M059J (cell line): Measurements from ENCODE around the gene LSM12. TPM values are rescaled to one million over a fixed set of nuclear protein-coding genes. Genes with fewer than 3 reads are reported as not detected.
A peak's percentile ranks its signal among the peaks of the same experiment; 100 is the strongest.
"Not testable (repeated sequence)": the region's sequence is repeated elsewhere in the genome, so short reads cannot be mapped to it uniquely, and the experiment has no call there.

Source experiments
- DNase-seq: peaks from one replicate; pipeline ENCODE4 v3.0.0-alpha.2; 2012; ENCODE audit warnings: low read depth
- total RNA-seq: library from RNA; depleted of rRNA; stranded (reverse); fragments of >200 nt; shearing (Covaris generic); gene quantifications from 2 replicates; pipeline ENCODE4 v1.2.3, GENCODE V29; 2014

The LSM12 gene
- total RNA-seq, 1 experiment from 2014 or later, result 121 TPM

- peak; percentile 13 for DNase-seq
These were observed 22.4 kb downstream of the LSM12 start for GRCh38 chr17:44044071-44044470.

GRCh38 chr17:44043272-44043696, 23.2 kb downstream of the LSM12 start:
- DNase-seq, result no peak

- no peak for DNase-seq
These were observed 26.4 kb downstream of the LSM12 start for GRCh38 chr17:44039829-44040635.

- no peak for DNase-seq
These were observed 27.9 kb downstream of the LSM12 start for GRCh38 chr17:44038604-44039011.

GRCh38 chr17:44037471-44037870, 29.0 kb downstream of the LSM12 start:
- DNase-seq, result no peak

- DNase-seq, result not testable (repeated sequence)
These were observed 31.8 kb downstream of the LSM12 start for GRCh38 chr17:44034688-44035087.

GRCh38 chr17:44033861-44034408, 32.5 kb downstream of the LSM12 start:
- no peak for DNase-seq

GRCh38 chr17:44030482-44030881, 36.0 kb downstream of the LSM12 start:
- no peak for DNase-seq

GRCh38 chr17:44029736-44030135, 36.7 kb downstream of the LSM12 start:
- DNase-seq, result no peak

GRCh38 chr17:44024853-44025252, 41.6 kb downstream of the LSM12 start:
- no peak for DNase-seq

GRCh38 chr17:44024271-44024663, 42.2 kb downstream of the LSM12 start:
- no peak for DNase-seq

- no peak for DNase-seq
These were observed 42.8 kb downstream of the LSM12 start for GRCh38 chr17:44023545-44024270.

GRCh38 chr17:44022246-44022645, 44.2 kb downstream of the LSM12 start:
- DNase-seq, result no peak

GRCh38 chr17:44021227-44021626, 45.2 kb downstream of the LSM12 start:
- not testable (repeated sequence) for DNase-seq

GRCh38 chr17:44014437-44015172, 51.9 kb downstream of the LSM12 start, which contains the start of gene TMEM101:
TMEM101 (minus strand) TSS chr17:44014963; CDS start chr17:44014952, 11 bp downstream.
- DNase-seq, result peak; percentile 88

GRCh38 chr17:44014133-44014436, 52.4 kb downstream of the LSM12 start:
- DNase-seq, result no peak

GRCh38 chr17:44012874-44013273, 53.6 kb downstream of the LSM12 start:
- DNase-seq, result no peak

GRCh38 chr17:44012391-44012790, 54.1 kb downstream of the LSM12 start:
- DNase-seq, result no peak

GRCh38 chr17:44011876-44012275, 54.6 kb downstream of the LSM12 start:
- no peak for DNase-seq

- no peak for DNase-seq
These were observed 55.4 kb downstream of the LSM12 start for GRCh38 chr17:44010966-44011647.

- DNase-seq, result no peak
These were observed 58.1 kb downstream of the LSM12 start for GRCh38 chr17:44008205-44008909.
